Measurements from ENCODE around the gene PTPRK. TPM values are rescaled to one million over a fixed set of nuclear protein-coding genes. Genes with fewer than 3 reads are reported as not detected.

Gene PTPRK
- polyA plus RNA-seq, 3 donors, result 0.01 TPM; not detected in 2

DNA sequence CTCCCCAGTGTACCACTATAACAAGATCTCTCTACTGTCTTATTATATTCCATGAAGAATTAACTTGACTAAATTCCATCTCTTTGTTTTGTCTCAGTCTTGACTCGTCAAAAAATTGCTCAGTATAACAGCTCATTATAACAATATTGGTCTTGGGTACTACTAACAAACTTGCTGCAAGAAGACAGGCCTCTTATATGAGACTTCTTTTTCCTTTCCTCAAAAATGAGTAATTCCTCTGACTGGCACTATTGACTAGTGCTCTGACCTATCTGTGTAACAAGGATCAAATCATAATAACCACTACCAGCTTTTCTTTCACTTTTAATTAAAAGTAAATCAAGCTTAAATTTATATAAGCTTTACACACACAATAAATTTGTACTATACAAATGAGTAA lies 528.3 kb downstream of the PTPRK start:
- H3K4me3 ChIP-seq (replicated peaks in 1 of 3; ENCODE audit: low read depth in 2 of 3, low read length in 3 of 3), result no peak overlapping the region
- Mint-ChIP-seq H3K4me1 (no peaks in the 10 kb centered on the region), H3K36me3 (no peaks in the 10 kb centered on the region), H3K27ac (no peak overlapping the region), H3K4me3 (no peak overlapping the region), H3K9me3 (peaks cover 0 to 2% (median 0%) of the 10 kb centered on the region in 7 donors), H3K27me3 (ENCODE audit: low read depth in 3 of 3) (peaks cover 0 to 2% (median 0%) of the 10 kb centered on the region in 3 donors)
- no peaks in the 10 kb centered on the region for H3K79me2 ChIP-seq (ENCODE audit: insufficient read depth, low read length)
- H3K9ac ChIP-seq (ENCODE audit: insufficient read depth, low read length, poor library complexity, severe bottlenecking), result no peak overlapping the region
- H3K27ac ChIP-seq (ENCODE audit: low read depth in 1 of 2, low read length in 2 of 2), result no peak overlapping the region
- H2AFZ ChIP-seq (ENCODE audit: insufficient read depth, low read depth, low read length, poor library complexity, severe bottlenecking), result no peak overlapping the region
- H3K4me2 ChIP-seq (replicated peaks; ENCODE audit: extremely low read depth, low read length, poor library complexity, severe bottlenecking), result no peak overlapping the region
- no peaks in the 10 kb centered on the region for H3K27me3 ChIP-seq (ENCODE audit: control insufficient read depth in 2 of 2, insufficient read depth in 2 of 2, low read length in 2 of 2)
- TF ChIP-seq, protein P1, sequence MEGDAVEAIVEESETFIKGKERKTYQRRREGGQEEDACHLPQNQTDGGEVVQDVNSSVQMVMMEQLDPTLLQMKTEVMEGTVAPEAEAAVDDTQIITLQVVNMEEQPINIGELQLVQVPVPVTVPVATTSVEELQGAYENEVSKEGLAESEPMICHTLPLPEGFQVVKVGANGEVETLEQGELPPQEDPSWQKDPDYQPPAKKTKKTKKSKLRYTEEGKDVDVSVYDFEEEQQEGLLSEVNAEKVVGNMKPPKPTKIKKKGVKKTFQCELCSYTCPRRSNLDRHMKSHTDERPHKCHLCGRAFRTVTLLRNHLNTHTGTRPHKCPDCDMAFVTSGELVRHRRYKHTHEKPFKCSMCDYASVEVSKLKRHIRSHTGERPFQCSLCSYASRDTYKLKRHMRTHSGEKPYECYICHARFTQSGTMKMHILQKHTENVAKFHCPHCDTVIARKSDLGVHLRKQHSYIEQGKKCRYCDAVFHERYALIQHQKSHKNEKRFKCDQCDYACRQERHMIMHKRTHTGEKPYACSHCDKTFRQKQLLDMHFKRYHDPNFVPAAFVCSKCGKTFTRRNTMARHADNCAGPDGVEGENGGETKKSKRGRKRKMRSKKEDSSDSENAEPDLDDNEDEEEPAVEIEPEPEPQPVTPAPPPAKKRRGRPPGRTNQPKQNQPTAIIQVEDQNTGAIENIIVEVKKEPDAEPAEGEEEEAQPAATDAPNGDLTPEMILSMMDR (IDR thresholded peaks at IDR 0.05), result no peak
- H3K4me1 ChIP-seq (ENCODE audit: control insufficient read depth in 1 of 2, insufficient read depth in 2 of 2, low read length in 2 of 2), result no peaks in the 10 kb centered on the region
- H3K36me3 ChIP-seq (replicated peaks in 1 of 2; ENCODE audit: control insufficient read depth in 1 of 2, insufficient read depth in 2 of 2, low read length in 2 of 2), result no peaks in the 10 kb centered on the region
- 100% methylated on average over 1 of the region's 1 CpG for WGBS (ENCODE audit: insufficient coverage)
- intact Hi-C loops (cut with micrococcal nuclease), result no loop called here
- DNase-seq, result no peak
- H3K9me3 ChIP-seq (replicated peaks in 1 of 2; ENCODE audit: control insufficient read depth in 1 of 2, insufficient read depth in 1 of 2, low read length in 2 of 2), result no peaks in the 10 kb centered on the region
- no peaks in the 10 kb centered on the region for H4K20me1 ChIP-seq (ENCODE audit: insufficient read depth, low read length)

DNA sequence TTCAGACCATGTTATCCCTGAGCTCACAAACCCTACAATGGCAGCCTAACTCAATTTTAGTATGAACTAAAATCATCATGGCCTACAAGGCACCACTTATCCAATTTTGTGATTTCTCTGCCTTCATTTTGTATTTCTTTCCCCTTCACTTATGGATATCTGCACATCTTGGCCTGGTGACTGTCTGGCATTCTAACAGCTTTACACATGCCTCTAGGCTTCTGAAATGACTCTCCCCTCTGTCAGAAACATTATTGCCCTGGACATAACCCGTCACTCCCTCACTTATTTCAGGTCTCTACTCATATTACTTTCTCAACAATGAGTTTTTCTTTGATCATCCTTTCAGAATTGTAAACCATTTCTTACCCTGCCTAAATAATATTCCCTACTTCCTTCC lies 530.3 kb downstream of the PTPRK start:
- H3K9ac ChIP-seq (ENCODE audit: insufficient read depth, low read length, poor library complexity, severe bottlenecking), result no peak overlapping the region
- no peaks in the 10 kb centered on the region for H3K27me3 ChIP-seq (ENCODE audit: control insufficient read depth in 2 of 2, insufficient read depth in 2 of 2, low read length in 2 of 2)
- TF ChIP-seq, protein P1 (IDR thresholded peaks at IDR 0.05), result no peak
- no peak overlapping the region for H3K4me3 ChIP-seq (replicated peaks in 1 of 3; ENCODE audit: low read depth in 2 of 3, low read length in 3 of 3)
- no peak overlapping the region for H3K27ac ChIP-seq (ENCODE audit: low read depth in 1 of 2, low read length in 2 of 2)
- no peaks in the 10 kb centered on the region for H3K4me1 ChIP-seq (ENCODE audit: control insufficient read depth in 1 of 2, insufficient read depth in 2 of 2, low read length in 2 of 2)
- H4K20me1 ChIP-seq (ENCODE audit: insufficient read depth, low read length), result no peaks in the 10 kb centered on the region
- intact Hi-C loops (cut with micrococcal nuclease), result no loop called here
- no peaks in the 10 kb centered on the region for H3K79me2 ChIP-seq (ENCODE audit: insufficient read depth, low read length)
- H3K36me3 ChIP-seq (replicated peaks in 1 of 2; ENCODE audit: control insufficient read depth in 1 of 2, insufficient read depth in 2 of 2, low read length in 2 of 2), result no peaks in the 10 kb centered on the region
- DNase-seq, result no peak
- no peaks in the 10 kb centered on the region for H3K4me1 Mint-ChIP-seq
- no peak overlapping the region for H3K27ac Mint-ChIP-seq
- H3K36me3 Mint-ChIP-seq, result no peaks in the 10 kb centered on the region
- peaks cover 0 to 2% (median 0%) of the 10 kb centered on the region in 7 donors for H3K9me3 Mint-ChIP-seq
- H3K4me3 Mint-ChIP-seq, result no peak overlapping the region
- H3K9me3 ChIP-seq (replicated peaks in 1 of 2; ENCODE audit: control insufficient read depth in 1 of 2, insufficient read depth in 1 of 2, low read length in 2 of 2), result no peaks in the 10 kb centered on the region
- H3K27me3 Mint-ChIP-seq (ENCODE audit: low read depth in 3 of 3), result peaks cover 0 to 2% (median 0%) of the 10 kb centered on the region in 3 donors
- no CpG with 5 or more reads among the region's 1 CpG for WGBS (ENCODE audit: insufficient coverage)
- no peak overlapping the region for H3K4me2 ChIP-seq (replicated peaks; ENCODE audit: extremely low read depth, low read length, poor library complexity, severe bottlenecking)
- no peak overlapping the region for H2AFZ ChIP-seq (ENCODE audit: insufficient read depth, low read depth, low read length, poor library complexity, severe bottlenecking)

Measured in CD14-positive monocyte (primary cell).